ENCODE results near the gene ALX4. TPM values are rescaled to one million over a fixed set of nuclear protein-coding genes. Genes with fewer than 3 reads are reported as not detected.

ALX4 gene
- total and polyA plus RNA-seq, 2 donors (not counting 1 experiment from before 2014, with no cell fraction given) = not detected

GRCh38 chr11:44274404-44274803, 35.5 kb downstream of the ALX4 start:
- no peak overlapping the region for H3K27ac Mint-ChIP-seq
- ATAC-seq (ENCODE audit: low read depth) = no peak
- CTCF ChIA-PET = no interaction called here

GRCh38 chr11:44271286-44271685, 38.7 kb downstream of the ALX4 start:
- no peak for TF ChIP-seq EZH2 (IDR thresholded peaks at IDR 0.05; ENCODE audit: borderline replicate concordance, insufficient read depth, low read depth, low read length, poor library complexity, severe bottlenecking)
- TF ChIP-seq, protein P1, sequence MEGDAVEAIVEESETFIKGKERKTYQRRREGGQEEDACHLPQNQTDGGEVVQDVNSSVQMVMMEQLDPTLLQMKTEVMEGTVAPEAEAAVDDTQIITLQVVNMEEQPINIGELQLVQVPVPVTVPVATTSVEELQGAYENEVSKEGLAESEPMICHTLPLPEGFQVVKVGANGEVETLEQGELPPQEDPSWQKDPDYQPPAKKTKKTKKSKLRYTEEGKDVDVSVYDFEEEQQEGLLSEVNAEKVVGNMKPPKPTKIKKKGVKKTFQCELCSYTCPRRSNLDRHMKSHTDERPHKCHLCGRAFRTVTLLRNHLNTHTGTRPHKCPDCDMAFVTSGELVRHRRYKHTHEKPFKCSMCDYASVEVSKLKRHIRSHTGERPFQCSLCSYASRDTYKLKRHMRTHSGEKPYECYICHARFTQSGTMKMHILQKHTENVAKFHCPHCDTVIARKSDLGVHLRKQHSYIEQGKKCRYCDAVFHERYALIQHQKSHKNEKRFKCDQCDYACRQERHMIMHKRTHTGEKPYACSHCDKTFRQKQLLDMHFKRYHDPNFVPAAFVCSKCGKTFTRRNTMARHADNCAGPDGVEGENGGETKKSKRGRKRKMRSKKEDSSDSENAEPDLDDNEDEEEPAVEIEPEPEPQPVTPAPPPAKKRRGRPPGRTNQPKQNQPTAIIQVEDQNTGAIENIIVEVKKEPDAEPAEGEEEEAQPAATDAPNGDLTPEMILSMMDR (IDR thresholded peaks at IDR 0.05) = no peak

More at GRCh38 chr11:44274404-44274803, 35.5 kb downstream of the ALX4 start:
- Histone ChIP-seq H4K20me1 (ENCODE audit: control insufficient read depth, insufficient read depth, low read length, poor library complexity, severe bottlenecking) (no peaks in the 10 kb centered on the region), H3K4me2 (replicated peaks; ENCODE audit: low read depth, low read length, poor library complexity, severe bottlenecking) (no peak overlapping the region), H3K27ac (ENCODE audit: low read length in 2 of 2) (no peak overlapping the region), H3K9me3 (ENCODE audit: control extremely low read depth in 1 of 3, control insufficient read depth in 2 of 3, insufficient read depth in 1 of 3, low read length in 2 of 3) (peaks cover 0 to 3% (median 0%) of the 10 kb centered on the region in 3 donors), H3K27me3 (replicated peaks in 1 of 4; ENCODE audit: control extremely low read depth in 1 of 4, control insufficient read depth in 3 of 4, insufficient read depth in 4 of 4, low read length in 3 of 4) (peaks cover 0 to 3% (median 0%) of the 10 kb centered on the region in 4 experiments), H3K79me2 (ENCODE audit: control insufficient read depth, insufficient read depth, low read length) (no peaks in the 10 kb centered on the region), H3K4me3 (ENCODE audit: control extremely low read depth in 1 of 5, extremely low read depth in 1 of 5, insufficient read depth in 1 of 5, low read depth in 2 of 5, low read length in 4 of 5) (no peak overlapping the region), H3K4me1 (ENCODE audit: control insufficient read depth in 2 of 2, insufficient read depth in 2 of 2, low read length in 2 of 2) (no peaks in the 10 kb centered on the region), H2AFZ (ENCODE audit: insufficient read depth, low read depth, low read length, poor library complexity, severe bottlenecking) (no peak overlapping the region), H3K36me3 (replicated peaks in 1 of 2; ENCODE audit: control extremely low read depth in 1 of 2, control insufficient read depth in 1 of 2, extremely low read depth in 1 of 2, insufficient read depth in 2 of 2, low read length in 1 of 2) (no peaks in the 10 kb centered on the region), H3K9ac (ENCODE audit: low read length) (no peak overlapping the region)
- no peak for TF ChIP-seq EZH2 (IDR thresholded peaks at IDR 0.05; ENCODE audit: borderline replicate concordance, insufficient read depth, low read depth, low read length, poor library complexity, severe bottlenecking)
- intact Hi-C loops (cut with micrococcal nuclease) = no loop called here
- Mint-ChIP-seq H3K4me3 (no peak overlapping the region), H3K27me3 (peaks cover 13% of the 10 kb centered on the region), H3K4me1 (no peaks in the 10 kb centered on the region), H3K9me3 (ENCODE audit: insufficient read depth) (no peaks in the 10 kb centered on the region)
- POLR2A ChIA-PET = no interaction called here
- 100% methylated on average over 1 of the region's 1 CpG for WGBS (ENCODE audit: insufficient coverage)
- DNase-seq = no peak

More at GRCh38 chr11:44271286-44271685, 38.7 kb downstream of the ALX4 start:
- peaks cover 17% of the 10 kb centered on the region for H3K27me3 Mint-ChIP-seq
- no peak overlapping the region for H3K4me3 Mint-ChIP-seq
- Histone ChIP-seq H4K20me1 (ENCODE audit: control insufficient read depth, insufficient read depth, low read length, poor library complexity, severe bottlenecking) (no peaks in the 10 kb centered on the region), H3K9me3 (ENCODE audit: control extremely low read depth in 1 of 3, control insufficient read depth in 2 of 3, insufficient read depth in 1 of 3, low read length in 2 of 3) (peaks cover 0 to 3% (median 0%) of the 10 kb centered on the region in 3 donors), H3K36me3 (replicated peaks in 1 of 2; ENCODE audit: control extremely low read depth in 1 of 2, control insufficient read depth in 1 of 2, extremely low read depth in 1 of 2, insufficient read depth in 2 of 2, low read length in 1 of 2) (no peaks in the 10 kb centered on the region), H3K4me1 (ENCODE audit: control insufficient read depth in 2 of 2, insufficient read depth in 2 of 2, low read length in 2 of 2) (no peaks in the 10 kb centered on the region), H3K27ac (ENCODE audit: low read length in 2 of 2) (no peak overlapping the region), H3K27me3 (replicated peaks in 1 of 4; ENCODE audit: control extremely low read depth in 1 of 4, control insufficient read depth in 3 of 4, insufficient read depth in 4 of 4, low read length in 3 of 4) (no peaks in the 10 kb centered on the region), H3K4me3 (ENCODE audit: control extremely low read depth in 1 of 5, extremely low read depth in 1 of 5, insufficient read depth in 1 of 5, low read depth in 2 of 5, low read length in 4 of 5) (no peak overlapping the region), H2AFZ (ENCODE audit: insufficient read depth, low read depth, low read length, poor library complexity, severe bottlenecking) (no peak overlapping the region), H3K4me2 (replicated peaks; ENCODE audit: low read depth, low read length, poor library complexity, severe bottlenecking) (no peak overlapping the region), H3K9ac (ENCODE audit: low read length) (no peak overlapping the region), H3K79me2 (ENCODE audit: control insufficient read depth, insufficient read depth, low read length) (no peaks in the 10 kb centered on the region)
- ATAC-seq (ENCODE audit: low read depth) = no peak
- H3K4me1 Mint-ChIP-seq = no peaks in the 10 kb centered on the region
- no peak for DNase-seq
- WGBS (ENCODE audit: insufficient coverage) = 84% methylated on average over 5 of the region's 6 CpGs
- CTCF ChIA-PET = no interaction called here
- intact Hi-C loops (cut with micrococcal nuclease) = no loop called here
- H3K9me3 Mint-ChIP-seq (ENCODE audit: insufficient read depth) = no peaks in the 10 kb centered on the region
- POLR2A ChIA-PET = no interaction called here
- H3K27ac Mint-ChIP-seq = no peak overlapping the region
